Measurements from ENCODE around the gene CALCB. TPM values are rescaled to one million over a fixed set of nuclear protein-coding genes. Genes with fewer than 3 reads are reported as not detected.
A peak's percentile ranks its signal among the peaks of the same experiment; 100 is the strongest.

CALCB gene
- total and polyA plus RNA-seq, 2 donors from 2014 or later, result 0.22 TPM; not detected in 1

DNA sequence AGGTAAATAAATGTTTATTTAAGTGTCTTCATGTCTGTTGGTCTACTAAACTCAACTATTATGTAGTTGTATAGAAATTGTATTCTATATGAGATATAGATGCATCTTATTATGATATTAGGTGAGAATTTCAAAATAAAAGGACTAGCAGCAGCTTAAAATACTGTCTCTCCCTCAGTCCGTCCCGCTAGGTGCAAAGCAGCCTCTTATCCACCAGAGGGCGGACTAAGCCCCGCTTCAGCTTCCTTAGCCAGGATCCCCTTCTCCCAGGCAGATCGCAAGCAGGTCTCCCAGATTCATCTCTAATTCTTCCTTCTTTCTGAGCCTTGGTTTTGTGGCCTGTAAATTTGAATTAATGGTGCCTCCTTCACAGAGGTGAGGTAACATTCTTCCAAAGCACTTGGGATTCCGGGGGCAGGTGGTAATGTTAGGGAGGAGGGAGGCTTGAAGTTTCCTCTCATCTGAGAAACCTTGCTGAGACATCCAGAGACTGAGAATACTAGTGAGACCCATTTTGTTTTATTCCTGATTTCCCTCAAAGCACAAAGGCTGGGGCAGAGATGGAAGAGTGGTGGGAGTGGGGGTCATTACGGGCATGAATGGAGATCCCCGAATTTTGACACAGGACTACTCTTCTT is 27.8 kb downstream of the CALCB start:
- Histone ChIP-seq H3K9me3 (ENCODE audit: control insufficient read depth in 2 of 3, insufficient read depth in 1 of 3, low read length in 3 of 3) (no peaks in the 10 kb centered on the region), H3K27ac (ENCODE audit: low read depth in 2 of 2, low read length in 2 of 2) (no peak overlapping the region), H3K4me1 (ENCODE audit: control insufficient read depth in 2 of 3, insufficient read depth in 2 of 3, low read depth in 1 of 3, low read length in 3 of 3) (no peaks in the 10 kb centered on the region), H3K36me3 (ENCODE audit: control insufficient read depth in 2 of 3, insufficient read depth in 3 of 3, low read length in 3 of 3) (no peaks in the 10 kb centered on the region), H3K27me3 (ENCODE audit: control insufficient read depth, insufficient read depth, low read length) (no peaks in the 10 kb centered on the region), H3K9ac (ENCODE audit: low read length in 3 of 3) (no peak overlapping the region), H3K4me3 (ENCODE audit: low read length in 3 of 3) (no peak overlapping the region)
- TF ChIP-seq, protein P1, sequence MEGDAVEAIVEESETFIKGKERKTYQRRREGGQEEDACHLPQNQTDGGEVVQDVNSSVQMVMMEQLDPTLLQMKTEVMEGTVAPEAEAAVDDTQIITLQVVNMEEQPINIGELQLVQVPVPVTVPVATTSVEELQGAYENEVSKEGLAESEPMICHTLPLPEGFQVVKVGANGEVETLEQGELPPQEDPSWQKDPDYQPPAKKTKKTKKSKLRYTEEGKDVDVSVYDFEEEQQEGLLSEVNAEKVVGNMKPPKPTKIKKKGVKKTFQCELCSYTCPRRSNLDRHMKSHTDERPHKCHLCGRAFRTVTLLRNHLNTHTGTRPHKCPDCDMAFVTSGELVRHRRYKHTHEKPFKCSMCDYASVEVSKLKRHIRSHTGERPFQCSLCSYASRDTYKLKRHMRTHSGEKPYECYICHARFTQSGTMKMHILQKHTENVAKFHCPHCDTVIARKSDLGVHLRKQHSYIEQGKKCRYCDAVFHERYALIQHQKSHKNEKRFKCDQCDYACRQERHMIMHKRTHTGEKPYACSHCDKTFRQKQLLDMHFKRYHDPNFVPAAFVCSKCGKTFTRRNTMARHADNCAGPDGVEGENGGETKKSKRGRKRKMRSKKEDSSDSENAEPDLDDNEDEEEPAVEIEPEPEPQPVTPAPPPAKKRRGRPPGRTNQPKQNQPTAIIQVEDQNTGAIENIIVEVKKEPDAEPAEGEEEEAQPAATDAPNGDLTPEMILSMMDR (IDR thresholded peaks at IDR 0.05; ENCODE audit: borderline replicate concordance, extremely low read depth, insufficient read depth), result peak; percentile 96
- no peak for FAIRE-seq
- DNase-seq, result peak in 4 of 5 donors; percentile 70 to 77 (median 73)
- intact Hi-C loops (cut with DNase I), result no loop called here

DNA sequence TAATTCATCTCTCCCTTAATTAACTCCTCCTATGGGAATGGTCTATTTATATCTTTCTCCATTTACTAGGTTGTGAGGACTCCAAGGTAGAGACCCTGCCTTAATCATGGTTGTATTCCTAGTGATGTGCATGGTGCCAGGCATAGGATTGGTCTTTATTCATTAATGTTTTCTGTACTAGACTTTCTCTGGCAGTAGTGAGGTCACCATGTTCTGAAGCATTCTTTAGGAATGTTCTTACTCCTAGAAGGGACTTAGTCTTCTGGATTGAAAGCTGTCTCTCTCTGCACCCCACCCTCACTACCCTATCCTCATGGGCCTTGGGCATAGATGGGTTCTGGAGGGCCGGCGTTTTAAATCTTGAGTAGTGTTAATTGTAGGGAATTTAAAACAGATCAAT is 30.8 kb downstream of the CALCB start:
- H3K27ac ChIP-seq (ENCODE audit: low read depth in 2 of 2, low read length in 2 of 2), result no peak overlapping the region
- intact Hi-C loops (cut with DNase I), result no loop called here
- no peak overlapping the region for H3K9ac ChIP-seq (ENCODE audit: low read length in 3 of 3)
- no peaks in the 10 kb centered on the region for H3K36me3 ChIP-seq (ENCODE audit: control insufficient read depth in 2 of 3, insufficient read depth in 3 of 3, low read length in 3 of 3)
- H3K9me3 ChIP-seq (ENCODE audit: control insufficient read depth in 2 of 3, insufficient read depth in 1 of 3, low read length in 3 of 3), result no peaks in the 10 kb centered on the region
- no peaks in the 10 kb centered on the region for H3K27me3 ChIP-seq (ENCODE audit: control insufficient read depth, insufficient read depth, low read length)
- H3K4me3 ChIP-seq (ENCODE audit: low read length in 3 of 3), result no peak overlapping the region
- no peak for FAIRE-seq
- DNase-seq, result no peak
- H3K4me1 ChIP-seq (ENCODE audit: control insufficient read depth in 2 of 3, insufficient read depth in 2 of 3, low read depth in 1 of 3, low read length in 3 of 3), result no peaks in the 10 kb centered on the region
- TF ChIP-seq, protein P1 (IDR thresholded peaks at IDR 0.05; ENCODE audit: borderline replicate concordance, extremely low read depth, insufficient read depth), result no peak

DNA sequence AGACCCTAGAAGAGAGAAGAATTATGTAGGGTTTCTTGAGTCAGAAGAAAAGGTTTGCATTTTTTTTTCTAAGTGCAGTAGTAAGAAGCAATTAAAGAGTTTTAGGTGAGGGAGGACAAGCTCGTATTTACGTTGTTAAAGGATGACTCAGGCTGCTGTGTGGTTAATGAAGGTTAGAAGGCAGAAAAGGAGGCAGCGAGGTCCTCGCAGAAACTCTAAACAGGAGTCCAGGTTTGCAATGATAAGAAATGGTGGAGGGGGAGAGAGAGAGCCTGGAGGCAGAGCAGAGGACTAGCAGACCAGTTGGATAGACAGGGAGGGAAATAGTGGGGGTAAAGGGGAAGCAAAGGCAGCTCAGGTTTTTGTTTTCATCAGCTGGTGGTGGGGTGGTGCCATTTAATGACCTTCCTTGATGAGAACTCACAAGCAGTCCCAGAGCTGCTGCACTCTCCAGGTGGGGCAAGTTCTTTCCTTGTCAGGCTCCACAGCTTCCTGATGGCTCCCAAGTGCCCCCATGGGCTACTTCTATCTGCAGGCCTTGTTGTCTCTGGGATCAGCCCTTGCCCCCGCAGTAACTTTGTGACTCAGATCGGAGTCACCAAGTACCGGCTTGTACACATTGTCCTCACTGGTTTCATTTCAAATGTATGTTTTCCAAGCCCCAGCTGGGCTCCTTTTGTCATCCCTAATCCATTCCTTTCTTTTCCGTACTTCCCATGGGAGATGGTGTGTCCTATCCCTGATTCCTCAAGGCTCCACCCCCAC is 33.0 kb downstream of the CALCB start:
- Histone ChIP-seq H3K4me1 (ENCODE audit: control insufficient read depth in 2 of 3, insufficient read depth in 2 of 3, low read depth in 1 of 3, low read length in 3 of 3) (no peaks in the 10 kb centered on the region), H3K9me3 (ENCODE audit: control insufficient read depth in 2 of 3, insufficient read depth in 1 of 3, low read length in 3 of 3) (no peaks in the 10 kb centered on the region), H3K36me3 (ENCODE audit: control insufficient read depth in 2 of 3, insufficient read depth in 3 of 3, low read length in 3 of 3) (no peaks in the 10 kb centered on the region), H3K4me3 (ENCODE audit: low read length in 3 of 3) (no peak overlapping the region), H3K27ac (ENCODE audit: low read depth in 2 of 2, low read length in 2 of 2) (no peak overlapping the region), H3K9ac (ENCODE audit: low read length in 3 of 3) (no peak overlapping the region), H3K27me3 (ENCODE audit: control insufficient read depth, insufficient read depth, low read length) (no peaks in the 10 kb centered on the region)
- TF ChIP-seq, protein P1 (IDR thresholded peaks at IDR 0.05; ENCODE audit: borderline replicate concordance, extremely low read depth, insufficient read depth), result no peak
- FAIRE-seq, result no peak
- intact Hi-C loops (cut with DNase I), result no loop called here
- no peak for DNase-seq

Measured in kidney (tissue), 14 donors.